ENCODE measurements around the gene IREB2. TPM values are rescaled to one million over a fixed set of nuclear protein-coding genes. Genes with fewer than 3 reads are reported as not detected.
A peak's percentile ranks its signal among the peaks of the same experiment; 100 is the strongest.

The IREB2 gene
- total RNA-seq = 68.1 TPM

DNA sequence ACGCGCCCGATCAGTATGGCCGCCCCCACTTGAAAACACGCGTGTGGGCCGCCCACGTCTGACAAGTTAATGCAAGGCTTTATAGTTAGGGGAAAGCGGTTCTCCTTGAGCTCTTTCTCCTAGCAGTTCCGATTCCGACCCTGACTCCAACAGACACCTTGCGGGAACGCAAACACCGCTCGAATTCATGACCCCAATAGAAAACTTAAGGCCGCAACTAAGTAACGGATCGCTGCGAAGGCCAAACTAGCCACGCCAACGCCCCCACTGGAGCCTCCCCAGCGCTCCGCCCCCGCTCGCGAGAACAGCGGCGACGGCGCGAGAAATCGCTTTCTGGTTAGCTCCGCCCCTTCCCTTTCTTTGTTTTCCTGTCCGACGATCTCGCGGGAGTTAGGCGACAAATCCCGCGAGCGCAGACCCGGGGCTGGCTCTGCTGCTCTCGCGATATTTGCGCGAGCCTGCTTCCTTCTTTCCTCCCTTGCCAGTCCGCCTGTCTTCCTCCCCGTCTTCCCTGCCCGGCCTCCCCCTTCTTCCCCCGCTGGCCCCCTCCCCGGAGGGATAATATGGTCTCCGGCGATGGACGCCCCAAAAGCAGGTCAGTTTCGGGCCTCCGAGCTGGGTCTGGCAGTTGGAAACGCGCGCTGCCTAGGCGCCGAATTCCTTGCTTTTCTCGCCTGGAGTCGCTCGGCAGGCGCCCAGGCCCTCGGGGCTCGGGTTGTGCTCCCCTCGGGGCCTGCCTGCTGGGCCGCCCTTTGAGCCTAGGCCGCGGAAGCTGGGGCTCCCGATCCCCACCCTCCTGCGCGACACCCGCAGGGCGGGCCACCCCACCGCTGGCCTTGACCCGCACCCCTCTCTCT is at the start of gene IREB2:
Gene IREB2, plus strand, starts transcription at position 455 of the 857 bp plus-strand sequence. Its CDS starts 122 bp downstream, at position 577.
- no peaks in the 10 kb centered on the region for H3K9me3 ChIP-seq (ENCODE audit: low read depth, low read length)
- peaks cover 41% of the 10 kb centered on the region for H3K4me1 ChIP-seq (ENCODE audit: insufficient read depth, low read length)
- H3K4me3 ChIP-seq (ENCODE audit: low read length) = peak within 1 kb of the TSS; percentile 94
- no peaks in the 10 kb centered on the region for H3K27me3 ChIP-seq (ENCODE audit: insufficient read depth, low read length)

DNA sequence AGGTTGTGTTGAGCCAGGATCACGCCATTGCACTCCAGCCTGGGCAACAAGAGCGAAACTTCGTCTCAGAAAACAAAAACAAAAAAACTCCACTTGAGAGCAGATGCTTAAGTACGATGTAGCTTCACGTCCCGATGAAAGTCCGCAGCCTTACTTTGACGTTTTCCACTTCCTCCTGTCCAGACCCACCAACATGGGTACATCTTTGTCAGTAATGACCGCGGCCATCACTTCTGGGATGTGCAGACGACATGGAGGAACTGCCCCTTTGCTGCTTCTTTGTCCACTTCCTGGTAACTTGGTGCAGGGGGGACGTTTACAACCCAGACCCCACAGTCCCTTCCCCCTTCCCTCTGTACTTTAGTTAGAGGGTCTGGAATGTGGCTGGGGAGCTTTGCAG is 49.2 kb upstream of the IREB2 start:
- H3K27me3 ChIP-seq (ENCODE audit: insufficient read depth, low read length) = no peaks in the 10 kb centered on the region
- no peak overlapping the region for H3K4me3 ChIP-seq (ENCODE audit: low read length)
- H3K4me1 ChIP-seq (ENCODE audit: insufficient read depth, low read length) = no peaks in the 10 kb centered on the region
- no peaks in the 10 kb centered on the region for H3K9me3 ChIP-seq (ENCODE audit: low read depth, low read length)

- Histone ChIP-seq H3K9me3 (ENCODE audit: low read depth, low read length) (no peaks in the 10 kb centered on the region), H3K4me3 (ENCODE audit: low read length) (no peak overlapping the region), H3K4me1 (ENCODE audit: insufficient read depth, low read length) (no peaks in the 10 kb centered on the region), H3K27me3 (ENCODE audit: insufficient read depth, low read length) (no peaks in the 10 kb centered on the region)
These were observed 48.7 kb upstream of the IREB2 start for GRCh38 chr15:78389322-78389721.

DNA sequence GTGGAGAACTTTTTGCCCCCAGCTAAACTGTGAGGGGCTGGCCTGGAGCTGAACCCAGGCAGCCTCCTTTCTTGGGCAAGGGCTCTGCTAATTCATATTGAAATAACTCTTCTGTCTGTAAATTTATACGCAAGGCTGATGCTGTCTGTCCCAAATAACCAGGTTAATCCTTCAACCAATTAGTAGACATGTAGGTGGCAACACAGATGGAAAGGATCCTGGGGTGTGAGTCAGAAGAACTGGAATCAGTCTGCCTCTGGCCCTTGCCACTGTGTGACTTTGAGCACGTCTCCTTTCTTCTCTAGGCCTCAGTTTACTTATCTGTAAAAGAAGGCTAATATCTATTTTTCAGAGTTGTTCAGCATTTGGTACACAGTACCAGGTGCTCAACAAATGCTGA is 48.3 kb upstream of the IREB2 start:
- H3K27me3 ChIP-seq (ENCODE audit: insufficient read depth, low read length) = no peaks in the 10 kb centered on the region
- no peak overlapping the region for H3K4me3 ChIP-seq (ENCODE audit: low read length)
- H3K4me1 ChIP-seq (ENCODE audit: insufficient read depth, low read length) = no peaks in the 10 kb centered on the region
- H3K9me3 ChIP-seq (ENCODE audit: low read depth, low read length) = no peaks in the 10 kb centered on the region

GRCh38 chr15:78390242-78390641 is 47.8 kb upstream of the IREB2 start:
- H3K4me1 ChIP-seq (ENCODE audit: insufficient read depth, low read length) = no peaks in the 10 kb centered on the region
- H3K27me3 ChIP-seq (ENCODE audit: insufficient read depth, low read length) = no peaks in the 10 kb centered on the region
- H3K9me3 ChIP-seq (ENCODE audit: low read depth, low read length) = no peaks in the 10 kb centered on the region
- no peak overlapping the region for H3K4me3 ChIP-seq (ENCODE audit: low read length)

DNA sequence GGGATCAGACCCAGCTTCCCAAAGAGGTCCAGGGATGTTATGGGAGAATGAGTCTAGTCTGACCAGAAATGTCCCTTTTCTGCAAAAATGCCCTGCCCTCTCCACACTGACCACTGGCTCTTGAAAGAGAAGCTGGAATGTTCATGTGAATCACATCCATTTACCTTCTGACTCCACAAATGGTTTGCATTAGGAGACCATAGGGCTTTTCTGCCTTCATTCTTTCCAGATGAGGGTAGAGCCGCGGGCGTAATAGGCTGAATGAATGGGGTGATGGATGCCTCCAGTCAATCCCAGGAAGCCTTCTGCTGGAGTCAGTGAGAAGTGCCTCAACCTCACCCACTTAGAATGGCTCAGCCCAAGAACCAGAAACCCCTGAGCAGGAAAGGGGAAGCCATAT is 47.2 kb upstream of the IREB2 start:
- Histone ChIP-seq H3K4me3 (ENCODE audit: low read length) (no peak overlapping the region), H3K9me3 (ENCODE audit: low read depth, low read length) (no peaks in the 10 kb centered on the region), H3K27me3 (ENCODE audit: insufficient read depth, low read length) (no peaks in the 10 kb centered on the region), H3K4me1 (ENCODE audit: insufficient read depth, low read length) (no peaks in the 10 kb centered on the region)

- H3K27me3 ChIP-seq (ENCODE audit: insufficient read depth, low read length) = no peaks in the 10 kb centered on the region
- no peaks in the 10 kb centered on the region for H3K9me3 ChIP-seq (ENCODE audit: low read depth, low read length)
- H3K4me1 ChIP-seq (ENCODE audit: insufficient read depth, low read length) = no peaks in the 10 kb centered on the region
- H3K4me3 ChIP-seq (ENCODE audit: low read length) = no peak overlapping the region
These were observed 46.2 kb upstream of the IREB2 start for GRCh38 chr15:78391781-78392180.

DNA sequence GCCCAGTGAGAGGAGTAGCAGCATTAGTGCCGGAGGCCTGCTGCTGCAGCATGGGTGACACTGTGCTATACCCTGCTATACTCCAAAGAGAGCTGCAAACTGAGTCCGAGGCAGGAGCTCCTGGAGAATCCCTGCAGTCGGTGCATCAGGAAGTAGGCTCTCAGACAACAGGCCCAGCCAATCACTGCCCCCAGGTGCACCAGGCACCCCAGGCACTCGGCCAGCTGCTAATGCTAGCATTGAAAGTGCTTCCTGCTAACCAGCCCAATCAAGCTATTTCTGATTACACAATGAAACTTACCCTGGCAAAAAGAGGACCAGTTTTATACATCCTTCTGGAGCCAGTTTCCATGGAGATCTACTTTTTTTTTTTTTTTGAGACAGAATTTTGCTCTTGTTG is 45.6 kb upstream of the IREB2 start:
- no peaks in the 10 kb centered on the region for H3K9me3 ChIP-seq (ENCODE audit: low read depth, low read length)
- H3K4me1 ChIP-seq (ENCODE audit: insufficient read depth, low read length) = no peaks in the 10 kb centered on the region
- no peak overlapping the region for H3K4me3 ChIP-seq (ENCODE audit: low read length)
- H3K27me3 ChIP-seq (ENCODE audit: insufficient read depth, low read length) = no peaks in the 10 kb centered on the region

DNA sequence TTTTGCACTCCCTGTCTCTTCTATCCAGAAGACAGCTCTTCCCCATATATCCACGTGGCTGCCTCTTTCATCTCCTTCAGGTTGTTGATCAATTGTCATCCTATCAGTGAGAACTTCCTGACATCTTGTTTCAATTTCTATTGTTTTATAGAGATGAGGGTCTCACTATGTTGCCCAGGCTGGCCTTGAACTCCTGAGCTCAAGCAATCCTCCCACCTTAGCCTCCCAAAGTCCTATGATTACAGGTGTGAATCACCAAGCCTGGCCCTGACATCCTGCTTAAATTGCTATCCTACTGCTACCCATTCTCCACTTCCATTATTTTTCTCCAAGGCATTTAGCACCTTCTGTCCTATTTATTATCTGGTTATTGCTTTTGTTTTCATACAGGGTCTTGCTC is 44.9 kb upstream of the IREB2 start:
- Histone ChIP-seq H3K4me3 (ENCODE audit: low read length) (no peak overlapping the region), H3K9me3 (ENCODE audit: low read depth, low read length) (no peaks in the 10 kb centered on the region), H3K27me3 (ENCODE audit: insufficient read depth, low read length) (no peaks in the 10 kb centered on the region), H3K4me1 (ENCODE audit: insufficient read depth, low read length) (no peaks in the 10 kb centered on the region)

- Histone ChIP-seq H3K9me3 (ENCODE audit: low read depth, low read length) (no peaks in the 10 kb centered on the region), H3K27me3 (ENCODE audit: insufficient read depth, low read length) (no peaks in the 10 kb centered on the region), H3K4me3 (ENCODE audit: low read length) (no peak overlapping the region), H3K4me1 (ENCODE audit: insufficient read depth, low read length) (peaks cover 7% of the 10 kb centered on the region)
These were observed 44.0 kb upstream of the IREB2 start for GRCh38 chr15:78394026-78394425.

GRCh38 chr15:78394981-78395616 is 42.9 kb upstream of the IREB2 start:
- Histone ChIP-seq H3K27me3 (ENCODE audit: insufficient read depth, low read length) (no peaks in the 10 kb centered on the region), H3K4me1 (ENCODE audit: insufficient read depth, low read length) (peaks cover 18% of the 10 kb centered on the region), H3K4me3 (ENCODE audit: low read length) (no peak overlapping the region), H3K9me3 (ENCODE audit: low read depth, low read length) (no peaks in the 10 kb centered on the region)

- no peaks in the 10 kb centered on the region for H3K9me3 ChIP-seq (ENCODE audit: low read depth, low read length)
- no peak overlapping the region for H3K4me3 ChIP-seq (ENCODE audit: low read length)
- no peaks in the 10 kb centered on the region for H3K27me3 ChIP-seq (ENCODE audit: insufficient read depth, low read length)
- H3K4me1 ChIP-seq (ENCODE audit: insufficient read depth, low read length) = peaks cover 18% of the 10 kb centered on the region
These were observed 41.7 kb upstream of the IREB2 start for GRCh38 chr15:78396186-78396814.

GRCh38 chr15:78396976-78397375 is 41.0 kb upstream of the IREB2 start:
- H3K9me3 ChIP-seq (ENCODE audit: low read depth, low read length) = no peaks in the 10 kb centered on the region

GRCh38 chr15:78397382-78397781 is 40.6 kb upstream of the IREB2 start:
- H3K4me3 ChIP-seq (ENCODE audit: low read length) = no peak overlapping the region
- H3K4me1 ChIP-seq (ENCODE audit: insufficient read depth, low read length) = peaks cover 23% of the 10 kb centered on the region
- no peaks in the 10 kb centered on the region for H3K27me3 ChIP-seq (ENCODE audit: insufficient read depth, low read length)
- no peaks in the 10 kb centered on the region for H3K9me3 ChIP-seq (ENCODE audit: low read depth, low read length)

More at GRCh38 chr15:78396976-78397375, 41.0 kb upstream of the IREB2 start:
- Histone ChIP-seq H3K4me1 (ENCODE audit: insufficient read depth, low read length) (peaks cover 20% of the 10 kb centered on the region), H3K27me3 (ENCODE audit: insufficient read depth, low read length) (no peaks in the 10 kb centered on the region), H3K4me3 (ENCODE audit: low read length) (no peak overlapping the region)

GRCh38 chr15:78398076-78398825 is 39.8 kb upstream of the IREB2 start:
- Histone ChIP-seq H3K4me1 (ENCODE audit: insufficient read depth, low read length) (peaks cover 23% of the 10 kb centered on the region), H3K4me3 (ENCODE audit: low read length) (no peak overlapping the region), H3K27me3 (ENCODE audit: insufficient read depth, low read length) (no peaks in the 10 kb centered on the region), H3K9me3 (ENCODE audit: low read depth, low read length) (no peaks in the 10 kb centered on the region)
